Stimulated activated CD4-positive, alpha-beta T cell treated with anti-CD3 and anti-CD28 coated beads, TNF-alpha, amount 100 ng/mL, for 1 hour (primary cell): ENCODE results near the gene NME3.

ENCODE experiments used
- DNase-seq, 3 donors: peaks; one replicate each; pipeline ENCODE4 v3.0.0-alpha.2; 2020; ENCODE audit warnings: low read depth in 3 of 3, low spot score in 1 of 3

The NME3 gene

DNA sequence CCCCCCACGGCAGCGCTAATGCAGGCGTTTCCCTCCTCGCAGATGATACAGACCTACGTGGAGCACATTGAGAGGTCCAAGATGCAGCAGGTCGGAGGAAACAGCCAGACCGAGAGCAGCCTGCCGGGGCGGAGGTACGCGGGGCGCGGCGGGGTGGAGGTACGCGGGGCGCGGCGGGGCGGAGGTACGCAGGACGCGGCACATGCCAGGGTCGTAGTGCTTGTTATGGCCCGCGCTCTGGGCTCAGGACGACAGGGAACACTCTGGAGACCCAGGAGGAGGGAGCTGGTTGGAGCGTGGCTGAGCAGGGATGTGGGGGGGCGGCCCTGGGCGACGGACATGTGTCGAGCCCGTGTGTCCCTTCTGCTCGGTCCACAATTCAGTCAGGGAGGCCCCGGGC, 41.9 kb downstream of the NME3 start:
- DNase-seq = no peak

DNA sequence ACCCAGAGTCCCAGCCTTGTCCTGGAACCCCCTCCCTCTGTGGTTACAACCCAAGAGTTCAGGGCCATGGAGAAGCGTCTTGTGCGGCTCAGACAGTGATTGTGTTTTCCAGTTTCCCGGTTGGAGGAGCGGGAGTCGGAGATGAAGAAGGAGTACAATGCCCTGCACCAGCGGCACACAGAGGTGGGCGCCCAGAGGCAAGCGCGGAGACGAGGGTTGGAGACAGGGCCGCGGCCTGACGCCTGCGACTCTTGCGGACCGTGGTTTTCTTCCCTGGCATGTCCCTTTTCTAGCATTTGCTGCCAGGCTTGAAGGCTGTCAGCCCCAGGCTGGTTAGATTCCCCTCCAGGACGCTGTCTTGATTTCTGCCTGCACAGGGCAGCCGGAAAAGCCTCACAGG, 42.3 kb downstream of the NME3 start:
- no peak for DNase-seq

DNA sequence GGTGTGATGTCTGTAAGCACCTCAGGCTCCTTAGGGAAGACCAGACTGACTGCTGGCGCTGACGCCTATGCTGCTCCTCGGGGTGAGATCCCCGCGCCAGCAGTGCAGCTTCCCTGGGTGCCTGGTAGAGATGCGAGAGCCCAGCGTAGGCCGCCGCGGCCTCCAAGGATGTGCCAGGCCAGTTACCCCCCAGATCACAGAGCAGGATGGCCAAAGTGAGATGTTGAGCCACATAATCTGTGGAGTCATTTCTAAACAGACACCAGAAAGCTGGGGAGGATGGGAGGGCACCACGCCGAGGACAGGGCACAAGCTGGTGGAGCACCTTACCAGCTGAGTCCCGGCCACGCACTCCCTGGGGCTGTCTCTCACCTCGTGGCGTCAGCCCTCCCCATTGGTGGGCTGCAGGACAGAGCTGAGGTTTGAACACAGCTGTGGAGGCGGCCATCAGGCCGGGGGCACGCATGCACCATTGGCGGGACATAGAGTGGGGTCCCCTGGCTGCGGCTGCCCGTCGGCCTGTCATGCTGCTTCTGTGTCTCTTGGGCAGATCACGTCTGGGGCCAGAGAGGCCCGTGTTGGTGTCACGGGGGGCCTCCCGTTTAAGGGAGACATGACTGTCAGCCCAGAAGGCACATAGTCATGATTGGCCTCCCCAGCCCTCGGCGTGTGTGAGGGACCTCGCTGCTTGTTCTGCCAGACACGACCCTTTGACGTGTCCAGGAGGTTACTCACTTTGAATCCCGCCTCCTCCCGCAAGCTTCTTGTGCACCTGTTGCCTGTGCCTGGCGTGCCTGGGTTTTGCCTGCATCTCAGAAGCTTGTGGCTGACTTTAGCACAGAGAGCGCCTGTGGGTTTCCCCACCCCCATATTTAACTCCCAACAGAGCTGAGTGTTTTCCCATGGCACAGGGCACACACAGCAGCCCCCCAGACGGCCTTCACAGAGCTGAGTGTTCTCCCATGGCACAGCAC, 43.4 kb downstream of the NME3 start:
- no peak for DNase-seq

DNA sequence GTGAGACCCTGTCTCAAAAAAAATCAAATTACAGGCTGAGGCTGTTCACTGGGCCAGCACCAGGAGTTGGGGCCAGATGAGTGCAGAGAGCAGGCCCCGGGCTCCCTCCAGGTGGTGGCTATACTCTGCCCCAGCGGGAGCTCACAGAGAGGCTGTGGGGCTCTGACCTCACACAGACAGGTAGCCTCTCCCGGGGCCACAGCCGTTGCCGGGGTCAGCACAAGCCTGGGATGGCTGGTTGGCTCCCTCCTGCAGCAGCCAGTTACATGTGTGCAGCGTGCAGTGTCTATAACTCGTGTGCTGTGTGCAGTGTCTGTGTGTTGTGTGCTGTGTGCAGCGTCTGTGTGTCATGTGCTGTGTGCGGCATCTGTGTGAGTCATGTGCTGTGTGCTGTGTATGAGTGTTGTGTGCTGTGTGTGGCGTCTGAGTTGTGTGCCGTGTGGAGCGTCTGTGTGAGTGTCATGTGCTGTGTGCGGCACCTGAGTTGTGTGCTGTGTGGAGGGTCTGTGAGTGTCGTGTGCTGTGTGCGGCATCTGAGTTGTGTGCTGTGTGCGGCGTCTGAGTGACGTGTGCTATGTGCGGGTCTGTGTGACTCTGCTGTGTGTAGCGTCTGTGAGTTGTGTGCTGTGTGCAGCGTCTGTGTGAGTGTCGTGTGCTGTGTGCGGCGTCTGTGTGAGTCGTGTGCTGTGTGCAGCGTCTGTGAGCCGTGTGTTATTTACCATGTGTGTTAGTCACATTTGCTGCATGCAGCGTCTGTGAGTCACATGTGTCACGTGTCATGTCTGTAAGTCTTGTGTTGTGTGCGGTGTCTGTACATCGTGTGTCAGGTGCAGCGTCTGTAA, 44.5 kb downstream of the NME3 start:
- no peak for DNase-seq

DNA sequence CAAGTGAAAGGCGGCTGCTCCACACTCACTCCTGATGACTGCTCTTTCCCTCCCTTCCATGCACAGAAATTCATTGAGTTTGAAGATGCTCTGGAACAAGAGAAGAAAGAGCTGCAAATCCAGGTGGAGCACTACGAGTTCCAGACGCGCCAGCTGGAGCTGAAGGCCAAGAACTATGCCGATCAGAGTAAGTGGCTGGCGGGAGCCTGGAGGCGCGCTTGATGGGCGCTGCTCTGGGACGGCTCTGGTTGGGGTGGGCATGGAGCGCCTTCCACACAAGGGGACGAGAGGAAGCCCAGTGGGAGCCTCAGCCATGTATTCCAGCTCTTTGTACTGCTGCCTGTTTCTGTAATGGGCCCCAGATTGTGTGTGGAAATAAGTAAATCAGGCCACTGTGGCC, 46.9 kb downstream of the NME3 start:
- DNase-seq = no peak

DNA sequence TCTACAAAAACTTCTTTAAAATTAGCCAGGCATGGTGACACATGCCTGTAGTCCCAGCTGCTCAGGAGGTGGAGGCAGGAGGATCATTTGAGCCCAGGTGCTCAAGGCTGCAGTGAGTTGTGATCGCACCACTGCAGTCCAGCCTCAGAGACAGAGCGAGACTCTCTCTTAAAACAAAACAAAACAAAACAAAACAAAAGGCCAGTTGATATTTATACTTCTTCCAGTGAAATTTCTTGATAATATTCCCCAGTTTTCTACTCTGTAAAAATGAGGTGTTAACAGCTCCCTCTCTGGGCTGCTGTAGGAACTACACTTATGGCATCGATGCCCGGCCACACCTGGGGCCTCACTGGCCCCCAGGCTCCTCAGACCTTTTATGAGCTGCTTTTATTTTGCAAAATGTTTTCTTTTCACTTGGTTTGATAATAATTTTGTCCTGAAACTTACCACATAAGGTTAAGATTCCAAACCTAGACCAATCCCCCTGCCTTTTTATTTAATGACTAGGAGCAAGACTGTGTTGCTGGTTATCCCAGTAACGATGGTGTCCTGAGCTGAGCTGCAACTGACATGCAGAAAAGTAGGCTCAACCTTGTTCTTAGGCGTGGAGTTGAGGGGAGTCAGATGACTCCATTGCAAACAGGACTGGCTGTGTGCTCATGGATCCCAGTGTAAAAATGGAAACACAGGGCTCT, 47.7 kb downstream of the NME3 start:
- DNase-seq = peak in 1 of 3 donors; percentile 13

DNA sequence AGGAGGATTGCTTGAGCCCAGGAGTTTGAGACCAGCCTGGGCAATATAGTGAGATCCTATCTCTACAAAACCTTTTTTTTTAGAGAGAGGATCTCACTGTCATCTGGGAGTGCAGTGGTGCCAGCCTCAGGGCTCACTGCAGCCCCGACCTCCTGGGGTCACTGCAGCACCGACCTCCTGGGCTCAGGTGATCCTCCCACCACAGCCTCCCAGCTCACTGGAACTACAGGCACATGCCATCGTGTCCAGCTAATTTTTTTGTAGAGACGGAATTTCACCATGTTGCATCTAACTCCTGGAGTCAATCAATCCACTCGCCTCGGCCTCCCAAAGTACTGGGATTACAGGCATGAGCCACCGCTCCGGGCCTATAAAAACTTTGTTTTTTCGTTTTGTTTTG, 50.0 kb downstream of the NME3 start:
- no peak for DNase-seq
